Stimulated activated CD4-positive, alpha-beta T cell treated with anti-CD3 and anti-CD28 coated beads, Interleukin-12 subunit alpha, Interleukin-12 subunit beta, amount 100 ng/mL, for 24 hours (primary cell): ENCODE measurements around the gene ERP27.

Experiments
- DNase-seq, 2 experiments: peaks; one replicate each; pipeline ENCODE4 v3.0.0-alpha.2; 2020; ENCODE audit warnings: low read depth in 2 of 2

Gene ERP27

DNA sequence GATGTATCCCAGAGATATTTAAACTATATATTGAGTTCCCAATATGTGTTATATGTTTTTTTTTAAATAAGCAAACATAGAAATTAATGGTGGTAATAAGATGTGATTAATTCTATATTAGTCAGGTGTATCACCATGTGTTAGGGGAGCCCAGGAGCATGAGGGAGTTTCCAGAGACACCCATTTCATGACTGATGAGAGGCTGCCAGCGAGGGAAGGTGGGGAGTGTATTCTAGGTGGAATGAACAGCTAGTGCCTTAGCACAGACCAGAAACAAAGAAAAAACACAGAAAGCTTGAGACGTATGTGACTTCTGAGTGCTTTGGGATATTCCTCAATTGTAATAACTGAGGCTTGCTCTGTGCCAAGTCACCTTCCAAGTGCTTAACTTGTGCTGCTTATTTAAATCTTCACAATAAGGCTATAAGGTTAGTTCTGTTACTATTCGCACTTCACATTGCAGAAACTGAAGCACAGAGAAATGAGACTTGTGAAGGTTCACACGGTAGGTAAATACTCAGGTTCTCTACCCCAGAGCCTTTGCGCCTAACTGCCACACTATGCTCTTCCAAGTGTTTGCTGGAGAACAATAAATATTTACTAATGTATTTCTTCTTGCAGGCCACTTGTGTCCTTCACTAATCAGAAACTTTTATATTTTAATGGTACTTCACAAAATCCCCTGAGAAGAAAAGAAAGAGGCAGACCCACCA, 34.8 kb downstream of the ERP27 start:
- no peak for DNase-seq

DNA sequence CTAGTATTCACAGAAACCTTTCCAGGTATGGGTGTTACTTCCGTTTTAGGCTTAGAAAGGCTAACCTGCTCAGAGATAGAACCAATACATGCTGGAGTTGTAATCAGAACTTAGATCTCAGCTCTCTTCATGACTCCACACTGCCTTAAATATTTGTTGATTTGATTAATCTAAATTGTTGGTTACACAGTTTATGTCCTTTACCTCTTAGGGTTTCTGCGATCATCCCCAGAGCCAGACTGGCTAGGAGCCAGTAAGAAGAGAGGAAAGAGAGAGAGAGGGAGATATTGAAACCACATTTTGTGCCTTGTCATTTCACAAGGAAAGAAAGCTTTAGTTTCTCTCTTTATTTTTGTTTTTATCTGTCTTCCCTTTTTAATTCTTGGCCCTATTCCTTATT, 35.9 kb downstream of the ERP27 start:
- no peak for DNase-seq

- no peak for DNase-seq
Measured at GRCh38 chr12:14901228-14901562, 37.1 kb downstream of the ERP27 start.

DNA sequence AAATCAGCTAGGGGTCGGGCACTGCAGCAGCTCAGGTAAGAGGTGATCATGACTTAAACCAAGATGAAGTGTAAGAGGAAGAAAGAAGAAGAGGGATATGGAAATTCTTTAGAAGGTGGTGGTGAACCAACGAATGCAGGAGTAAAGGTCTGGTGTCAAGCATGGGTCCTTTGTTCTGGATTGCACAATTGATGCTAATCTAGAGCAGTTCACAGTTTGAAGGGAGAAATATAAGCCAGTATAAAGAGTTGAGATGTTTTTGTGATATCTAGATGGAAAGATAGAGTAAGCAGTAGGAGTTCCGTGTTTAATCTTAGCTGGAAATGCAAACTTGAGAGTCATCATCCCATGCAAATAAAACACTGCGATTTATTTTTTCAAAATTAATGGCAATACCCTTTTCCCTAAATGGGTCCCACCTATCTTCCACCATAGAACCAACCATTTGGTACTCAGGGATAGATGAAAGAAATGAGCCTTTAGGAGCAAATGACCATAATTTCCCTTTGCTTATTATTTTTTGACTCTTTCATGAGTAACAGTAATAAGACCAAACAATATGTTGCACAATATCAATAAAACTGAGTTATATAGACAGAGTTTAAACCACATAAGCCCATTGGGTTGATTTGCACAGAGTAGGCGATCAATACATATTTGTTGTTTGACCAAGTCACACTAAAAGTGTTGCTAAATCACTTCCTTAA, 37.7 kb downstream of the ERP27 start:
- DNase-seq, result no peak

DNA sequence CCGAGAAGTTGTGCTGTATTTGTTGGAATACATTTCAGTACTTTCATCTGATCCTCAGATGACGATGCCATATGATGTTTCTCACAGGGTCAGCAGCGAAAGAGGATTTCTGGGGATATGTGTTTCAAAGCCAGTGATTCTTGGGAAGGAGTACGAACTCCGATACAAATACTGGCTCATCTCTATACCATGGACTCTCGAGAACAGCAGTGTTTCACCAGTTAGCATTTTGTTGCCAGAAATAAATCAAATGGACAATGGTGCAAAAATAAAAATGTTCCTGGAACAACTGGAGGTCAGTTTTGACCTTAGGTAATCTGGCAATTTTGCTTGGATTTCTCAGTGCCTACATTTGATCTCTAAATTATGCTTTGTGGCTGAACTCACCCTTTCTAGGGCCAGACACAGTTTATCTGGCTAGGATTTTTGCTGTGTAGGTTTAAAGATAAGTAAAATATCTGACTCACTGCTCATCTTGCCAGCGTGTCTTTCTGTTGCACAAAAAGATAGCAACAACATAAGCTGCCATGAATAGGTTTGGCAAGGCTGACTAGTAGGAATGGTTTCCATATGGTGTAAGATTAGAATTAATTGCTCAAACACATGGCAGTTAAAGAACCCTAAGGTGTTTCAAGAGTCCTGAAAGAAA, 41.7 kb downstream of the ERP27 start:
- DNase-seq, result no peak

GRCh38 chr12:14893506-14894250, 44.7 kb downstream of the ERP27 start:
- DNase-seq, result no peak

DNA sequence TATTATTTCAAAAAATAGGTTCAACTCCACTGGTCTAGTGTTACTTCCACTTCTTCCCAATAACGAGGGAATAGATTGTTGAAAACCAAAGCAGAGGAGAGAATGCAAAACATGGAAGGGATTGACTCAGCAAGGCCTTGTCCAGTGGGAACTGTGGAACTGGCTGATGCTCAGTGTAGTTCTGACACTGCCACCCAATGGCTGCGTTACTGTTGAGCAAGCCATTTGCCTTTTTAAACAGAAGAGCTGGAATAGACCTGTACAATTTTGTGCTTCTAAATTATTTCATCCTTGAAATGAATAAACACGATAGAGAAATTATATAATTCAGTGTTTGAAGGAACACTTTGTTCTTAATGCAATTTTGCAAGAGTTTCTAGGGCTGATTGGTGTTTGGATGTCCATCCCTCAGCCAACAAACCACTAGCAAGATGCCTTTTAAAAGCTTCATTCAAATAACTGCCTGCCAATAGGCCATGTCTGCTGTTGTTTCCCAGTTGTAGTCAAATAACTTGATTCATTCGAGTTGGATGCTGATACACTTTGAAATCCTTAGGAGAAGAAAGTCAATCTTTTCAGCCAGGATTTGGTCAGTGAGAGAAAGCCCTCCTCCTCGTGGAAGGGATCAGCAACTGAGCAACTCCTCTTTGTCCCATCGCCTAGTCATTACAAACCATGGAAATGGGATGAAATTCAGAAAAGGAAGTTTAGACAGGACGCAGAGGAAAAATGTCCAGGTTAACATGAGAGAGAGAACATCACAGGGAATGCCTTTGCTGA, 45.4 kb downstream of the ERP27 start:
- no peak for DNase-seq

DNA sequence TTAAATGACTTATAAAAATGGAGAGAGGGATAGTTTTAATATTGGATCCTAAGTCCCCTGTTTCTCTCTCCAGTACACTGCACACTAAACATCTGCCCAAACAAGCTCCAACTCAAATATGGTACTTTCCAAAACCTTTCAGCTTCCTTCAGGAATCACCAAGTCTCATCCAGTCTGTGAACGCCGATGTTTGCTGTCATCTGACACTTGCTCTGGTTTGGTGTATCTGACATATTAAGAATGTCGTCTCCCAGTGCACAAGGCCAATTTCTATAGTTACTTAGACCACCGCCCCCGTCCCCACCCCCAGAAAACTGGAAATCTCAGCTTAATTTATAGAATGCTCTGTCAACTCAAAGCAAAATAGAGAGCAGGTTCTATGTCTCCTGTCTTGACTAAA, 47.6 kb downstream of the ERP27 start:
- DNase-seq, result no peak

- DNase-seq, result no peak
Measured at GRCh38 chr12:14886271-14886670, 52.1 kb downstream of the ERP27 start.

DNA sequence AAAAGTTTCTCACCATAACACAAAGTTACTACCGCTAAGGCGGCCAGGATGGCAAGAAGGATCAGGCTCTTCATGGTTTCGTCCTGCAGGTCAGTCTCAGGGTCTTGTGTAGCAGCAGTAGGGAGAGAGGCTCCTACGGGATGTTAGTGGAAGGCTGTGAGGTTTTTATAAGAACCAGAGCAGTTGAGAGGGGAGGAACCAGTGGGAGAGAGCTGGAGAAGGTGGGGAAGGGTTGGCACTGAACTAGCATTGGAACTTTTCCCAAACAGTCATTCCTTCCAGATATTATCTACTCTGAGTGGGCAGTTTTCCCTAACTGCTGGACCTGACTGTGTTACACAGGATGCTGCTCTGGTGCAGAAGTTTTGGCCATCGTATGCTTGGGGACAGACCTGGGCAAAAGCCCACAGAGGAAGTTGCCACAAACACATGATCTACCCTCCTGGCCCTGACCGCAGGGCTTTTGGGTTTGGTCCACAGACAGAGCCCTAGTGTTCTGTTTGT, 52.6 kb downstream of the ERP27 start, which contains the start of gene MGP:
MGP (minus strand) TSS at position 137 of the 504 bp plus-strand sequence; CDS start at position 74, 63 bp downstream.
- DNase-seq, result no peak

GRCh38 chr12:14884458-14884878, 53.9 kb downstream of the ERP27 start:
- DNase-seq, result peak; percentile 55 to 63

GRCh38 chr12:14883686-14884085, 54.7 kb downstream of the ERP27 start:
- DNase-seq, result no peak

- DNase-seq, result no peak
Measured at GRCh38 chr12:14880890-14881453, 57.4 kb downstream of the ERP27 start.

DNA sequence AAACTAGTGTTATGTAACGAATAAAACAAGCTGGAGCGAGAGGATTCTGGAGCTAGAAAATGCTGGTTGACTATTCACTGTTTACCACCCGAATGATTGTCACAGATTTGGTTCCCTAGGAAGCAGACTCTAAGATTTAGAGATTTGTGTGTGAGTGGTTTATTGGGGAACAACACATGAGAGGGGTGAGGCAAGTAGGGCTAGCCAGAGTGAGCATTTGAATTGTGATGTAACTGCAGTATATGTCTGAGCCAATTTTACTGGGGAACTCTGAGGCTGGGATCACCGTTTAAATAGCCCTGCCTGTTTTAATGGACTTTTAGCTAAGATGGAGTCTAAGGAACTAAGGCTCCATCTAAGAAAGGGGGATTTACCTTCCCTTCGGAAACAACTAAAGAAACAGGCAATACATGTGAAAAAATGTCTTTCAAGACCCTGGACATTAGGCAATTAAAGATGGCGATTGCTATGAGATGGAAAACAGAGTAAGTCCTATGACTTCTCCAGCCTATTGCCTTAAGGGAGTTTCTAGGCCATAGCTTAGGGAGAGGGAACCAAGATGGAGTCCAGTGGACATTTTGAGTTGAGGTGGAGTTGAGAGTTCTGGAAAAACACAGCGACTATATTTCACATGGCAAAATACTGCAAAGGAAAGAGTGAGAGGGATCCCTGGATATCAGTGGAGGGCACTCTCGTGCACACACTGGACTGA, 59.0 kb downstream of the ERP27 start:
- DNase-seq, result no peak

- DNase-seq, result no peak
Measured at GRCh38 chr12:14878488-14878887, 59.8 kb downstream of the ERP27 start.

DNA sequence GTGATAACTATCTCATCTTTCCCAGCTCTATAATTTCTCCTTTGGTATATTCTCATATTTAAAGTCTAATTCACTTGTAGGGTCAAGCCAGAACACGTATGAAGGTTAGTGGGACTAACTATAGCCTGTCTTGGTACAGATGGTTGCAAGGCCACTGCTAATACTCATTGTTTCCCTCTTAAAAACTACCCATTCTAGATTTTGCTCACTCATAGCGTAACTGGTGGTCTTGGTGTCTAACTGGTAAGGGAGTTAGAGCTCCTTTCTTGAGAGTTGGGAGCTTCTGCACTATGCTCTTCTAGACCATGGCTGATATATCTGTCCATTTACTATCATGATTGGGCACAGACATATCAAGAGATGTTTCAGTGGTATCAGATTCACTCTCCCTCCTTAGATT, 61.5 kb downstream of the ERP27 start:
- DNase-seq, result no peak

- DNase-seq, result no peak
Measured at GRCh38 chr12:14874882-14875281, 63.5 kb downstream of the ERP27 start.

DNA sequence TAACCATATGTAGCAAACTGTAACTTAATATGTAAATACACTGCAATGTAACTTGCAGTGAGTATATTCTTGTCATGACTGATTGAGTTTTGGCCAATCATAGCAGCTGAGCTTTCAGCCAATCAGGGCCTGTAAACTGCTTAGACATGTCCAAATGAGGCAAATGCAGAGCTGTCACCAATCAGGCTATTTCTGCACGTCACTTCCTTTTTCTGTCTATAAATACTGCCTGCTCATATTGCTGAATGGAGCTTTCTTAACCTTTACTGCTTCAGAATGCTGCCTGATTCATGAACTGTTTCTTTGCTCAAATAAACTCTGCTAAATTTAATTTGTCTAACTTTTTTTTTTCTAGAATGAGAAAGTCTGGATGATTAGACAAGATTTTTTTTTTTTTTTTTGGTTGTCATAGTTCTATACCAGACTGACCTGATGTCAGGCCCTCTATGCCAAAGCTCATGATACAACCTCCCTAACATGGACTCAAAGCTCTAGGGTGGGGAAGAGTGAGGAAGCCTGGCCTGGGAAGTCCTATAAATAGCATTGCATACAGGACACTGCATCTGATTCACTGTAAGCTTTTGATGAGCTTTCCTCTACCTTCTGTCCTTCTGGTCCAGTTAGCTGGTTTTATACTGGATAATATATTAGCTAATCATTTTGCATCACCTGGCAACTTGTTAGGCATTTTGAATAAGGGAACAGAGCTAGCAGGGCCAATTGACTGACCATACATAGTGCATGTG, 64.7 kb downstream of the ERP27 start:
- DNase-seq, result no peak

DNA sequence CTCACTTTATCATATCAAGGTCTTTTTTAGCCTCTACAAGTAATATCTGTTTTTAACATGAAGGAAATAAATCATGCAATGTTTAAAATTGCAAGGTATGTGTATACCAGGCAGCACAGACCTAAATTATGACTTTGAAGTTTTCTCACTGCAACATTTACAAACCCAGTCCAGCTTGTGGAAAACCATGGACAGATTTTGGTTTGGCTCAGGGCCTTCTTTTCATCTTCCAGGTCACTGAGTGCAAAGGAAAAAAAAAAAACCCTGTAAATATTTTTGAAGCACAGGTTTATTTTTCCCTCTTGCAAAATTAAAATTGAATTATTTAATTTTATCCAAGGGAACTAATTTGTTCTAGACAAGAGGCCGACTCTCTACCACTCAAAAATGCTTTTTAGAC, 66.5 kb downstream of the ERP27 start:
- DNase-seq, result no peak

- DNase-seq, result no peak
Measured at GRCh38 chr12:14871247-14871646, 67.1 kb downstream of the ERP27 start.
